ENCODE results near the gene FAM78B. TPM values are rescaled to one million over a fixed set of nuclear protein-coding genes. Genes with fewer than 3 reads are reported as not detected.

FAM78B gene
- total and polyA plus RNA-seq, 2 experiments from 2014 or later = 0.77 TPM; not detected in 1

- no peak overlapping the region for H3K4me2 ChIP-seq
- H3K9me3 ChIP-seq (ENCODE audit: low read depth) = no peaks in the 10 kb centered on the region
- no peaks in the 10 kb centered on the region for H3K4me1 ChIP-seq (ENCODE audit: insufficient read depth)
- no peaks in the 10 kb centered on the region for H3K79me2 ChIP-seq
- H3K27ac ChIP-seq = no peak overlapping the region
- no peaks in the 10 kb centered on the region for H3K27me3 ChIP-seq
- DNase-seq (ENCODE audit: low spot score) = no peak
- TF ChIP-seq EZH2phosphoT487 (IDR thresholded peaks at IDR 0.05; ENCODE audit: low read depth, severe bottlenecking, unreplicated experiment) = no peak
- no peak for TF ChIP-seq CTCF (IDR thresholded peaks at IDR 0.05; ENCODE audit: poor library complexity)
- no peaks in the 10 kb centered on the region for H4K20me1 ChIP-seq (ENCODE audit: insufficient read depth, poor library complexity, severe bottlenecking)
- H2AFZ ChIP-seq = no peak overlapping the region
- no peaks in the 10 kb centered on the region for H3K9me2 ChIP-seq (replicated peaks; ENCODE audit: insufficient read depth)
- H3K4me3 ChIP-seq = no peak overlapping the region
- 69% methylated on average over 1 of the region's 1 CpG for WGBS (ENCODE audit: low lambda C conversion rate, missing lambda C conversion rate)
- H3K36me3 ChIP-seq (replicated peaks; ENCODE audit: insufficient read depth, low read depth) = no peaks in the 10 kb centered on the region
Observed at GRCh38 chr1:166113630-166114029, 53.2 kb downstream of the FAM78B start.

GRCh38 chr1:166113031-166113430 is 53.8 kb downstream of the FAM78B start:
- no peak overlapping the region for H3K4me3 ChIP-seq
- H2AFZ ChIP-seq = no peak overlapping the region
- no peaks in the 10 kb centered on the region for H3K4me1 ChIP-seq (ENCODE audit: insufficient read depth)
- no peaks in the 10 kb centered on the region for H3K79me2 ChIP-seq
- no peak overlapping the region for H3K27ac ChIP-seq
- 96% methylated on average over 3 of the region's 3 CpGs for WGBS (ENCODE audit: low lambda C conversion rate, missing lambda C conversion rate)
- DNase-seq (ENCODE audit: low spot score) = no peak
- TF ChIP-seq EZH2phosphoT487 (IDR thresholded peaks at IDR 0.05; ENCODE audit: low read depth, severe bottlenecking, unreplicated experiment) = no peak
- TF ChIP-seq EZH2 (IDR thresholded peaks at IDR 0.05; ENCODE audit: borderline replicate concordance) = no peak
- TF ChIP-seq CTCF (IDR thresholded peaks at IDR 0.05; ENCODE audit: poor library complexity) = no peak
- no peaks in the 10 kb centered on the region for H3K9me2 ChIP-seq (replicated peaks; ENCODE audit: insufficient read depth)
- no peaks in the 10 kb centered on the region for H3K9me3 ChIP-seq (ENCODE audit: low read depth)
- H4K20me1 ChIP-seq (ENCODE audit: insufficient read depth, poor library complexity, severe bottlenecking) = no peaks in the 10 kb centered on the region
- H3K27me3 ChIP-seq = no peaks in the 10 kb centered on the region
- no peaks in the 10 kb centered on the region for H3K36me3 ChIP-seq (replicated peaks; ENCODE audit: insufficient read depth, low read depth)
- no peak overlapping the region for H3K4me2 ChIP-seq

- Histone ChIP-seq H3K27me3 (no peaks in the 10 kb centered on the region), H3K9me2 (replicated peaks; ENCODE audit: insufficient read depth) (no peaks in the 10 kb centered on the region), H4K20me1 (ENCODE audit: insufficient read depth, poor library complexity, severe bottlenecking) (no peaks in the 10 kb centered on the region), H3K9me3 (ENCODE audit: low read depth) (no peaks in the 10 kb centered on the region), H2AFZ (no peak overlapping the region), H3K79me2 (no peaks in the 10 kb centered on the region), H3K36me3 (replicated peaks; ENCODE audit: insufficient read depth, low read depth) (no peaks in the 10 kb centered on the region), H3K4me1 (ENCODE audit: insufficient read depth) (no peaks in the 10 kb centered on the region), H3K27ac (no peak overlapping the region), H3K4me3 (no peak overlapping the region), H3K4me2 (no peak overlapping the region)
- no peak for TF ChIP-seq EZH2phosphoT487 (IDR thresholded peaks at IDR 0.05; ENCODE audit: low read depth, severe bottlenecking, unreplicated experiment)
- no peak for TF ChIP-seq CTCF (IDR thresholded peaks at IDR 0.05; ENCODE audit: poor library complexity)
- TF ChIP-seq EZH2 (IDR thresholded peaks at IDR 0.05; ENCODE audit: borderline replicate concordance) = no peak
- WGBS (ENCODE audit: low lambda C conversion rate, missing lambda C conversion rate) = 79% methylated on average over 2 of the region's 2 CpGs
- no peak for DNase-seq (ENCODE audit: low spot score)
Observed at GRCh38 chr1:166112425-166112824, 54.4 kb downstream of the FAM78B start.

GRCh38 chr1:166111430-166111829 is 55.4 kb downstream of the FAM78B start:
- no peak overlapping the region for H3K4me2 ChIP-seq
- TF ChIP-seq EZH2phosphoT487 (IDR thresholded peaks at IDR 0.05; ENCODE audit: low read depth, severe bottlenecking, unreplicated experiment) (no peak), CTCF (IDR thresholded peaks at IDR 0.05; ENCODE audit: poor library complexity) (no peak), EZH2 (IDR thresholded peaks at IDR 0.05; ENCODE audit: borderline replicate concordance) (no peak)
- no peaks in the 10 kb centered on the region for H3K27me3 ChIP-seq
- H3K36me3 ChIP-seq (replicated peaks; ENCODE audit: insufficient read depth, low read depth) = no peaks in the 10 kb centered on the region
- H2AFZ ChIP-seq = no peak overlapping the region
- H3K79me2 ChIP-seq = no peaks in the 10 kb centered on the region
- H3K9me2 ChIP-seq (replicated peaks; ENCODE audit: insufficient read depth) = no peaks in the 10 kb centered on the region
- no peaks in the 10 kb centered on the region for H3K9me3 ChIP-seq (ENCODE audit: low read depth)
- no peak for DNase-seq (ENCODE audit: low spot score)
- no peak overlapping the region for H3K4me3 ChIP-seq
- 42% methylated on average over 3 of the region's 3 CpGs for WGBS (ENCODE audit: low lambda C conversion rate, missing lambda C conversion rate)
- no peaks in the 10 kb centered on the region for H4K20me1 ChIP-seq (ENCODE audit: insufficient read depth, poor library complexity, severe bottlenecking)
- no peak overlapping the region for H3K27ac ChIP-seq
- H3K4me1 ChIP-seq (ENCODE audit: insufficient read depth) = no peaks in the 10 kb centered on the region
